Stimulated activated CD4-positive, alpha-beta T cell treated with anti-CD3 and anti-CD28 coated beads, Interleukin-12 subunit alpha, Interleukin-12 subunit beta, amount 100 ng/mL, for 24 hours (primary cell): ENCODE data around the gene RPS17.
"Not testable (repeated sequence)": the region's sequence is repeated elsewhere in the genome, so short reads cannot be mapped to it uniquely, and the experiment has no call there.

Experiments used
- DNase-seq, 2 experiments: peaks; one replicate each; pipeline ENCODE4 v3.0.0-alpha.2; 2020; ENCODE audit warnings: low read depth in 2 of 2

RPS17 gene

GRCh38 chr15:82545478-82545877, 5.2 kb upstream of the RPS17 start:
- no peak for DNase-seq

- no peak for DNase-seq
These were observed 4.7 kb upstream of the RPS17 start for GRCh38 chr15:82545002-82545401.

- no peak for DNase-seq
These were observed 4.2 kb upstream of the RPS17 start for GRCh38 chr15:82544431-82544830.

- no peak for DNase-seq
These were observed 2.9 kb upstream of the RPS17 start for GRCh38 chr15:82543160-82543559.

- DNase-seq: no peak
These were observed 751 bp upstream of the RPS17 start for GRCh38 chr15:82540984-82541431.

GRCh38 chr15:82539691-82540054, 584 bp downstream of the RPS17 start:
- DNase-seq: no peak

- no peak for DNase-seq
These were observed 1.1 kb downstream of the RPS17 start for GRCh38 chr15:82538961-82539690.

- DNase-seq: no peak
These were observed 2.8 kb downstream of the RPS17 start for GRCh38 chr15:82537351-82537908.

GRCh38 chr15:82536409-82537350, 3.6 kb downstream of the RPS17 start:
- no peak for DNase-seq

GRCh38 chr15:82535566-82536408, 4.5 kb downstream of the RPS17 start:
- DNase-seq: no peak

- DNase-seq: not testable (repeated sequence)
These were observed 5.1 kb downstream of the RPS17 start for GRCh38 chr15:82535151-82535550.

- DNase-seq: not testable (repeated sequence)
These were observed 5.8 kb downstream of the RPS17 start for GRCh38 chr15:82534457-82534861.

GRCh38 chr15:82533801-82534200, 6.5 kb downstream of the RPS17 start:
- no peak for DNase-seq

- no peak for DNase-seq
These were observed 7.2 kb downstream of the RPS17 start for GRCh38 chr15:82532991-82533481.

- no peak for DNase-seq
These were observed 7.8 kb downstream of the RPS17 start for GRCh38 chr15:82532383-82532990.

- DNase-seq: no peak
These were observed 8.5 kb downstream of the RPS17 start for GRCh38 chr15:82531496-82532382.

- peak in 1 of 2 experiments; percentile 44 for DNase-seq
These were observed 9.5 kb downstream of the RPS17 start for GRCh38 chr15:82530606-82531379.

- DNase-seq: no peak
These were observed 10.3 kb downstream of the RPS17 start for GRCh38 chr15:82530006-82530405.

GRCh38 chr15:82513587-82513986, 26.7 kb downstream of the RPS17 start:
- not testable (repeated sequence) for DNase-seq
